ENCODE results near the gene ANTKMT.
"Not testable (repeated sequence)": the region's sequence is repeated elsewhere in the genome, so short reads cannot be mapped to it uniquely, and the experiment has no call there.

ANTKMT gene

GRCh38 chr16:700684-701584 lies 20.0 kb upstream of the ANTKMT start:
- peak; percentile 39 for DNase-seq

GRCh38 chr16:702341-702740 lies 18.6 kb upstream of the ANTKMT start:
- DNase-seq: no peak

GRCh38 chr16:703406-703805 lies 17.5 kb upstream of the ANTKMT start:
- DNase-seq: no peak

- no peak for DNase-seq
Observed at GRCh38 chr16:704047-704446, 16.9 kb upstream of the ANTKMT start.

GRCh38 chr16:704552-705380 lies 16.2 kb upstream of the ANTKMT start:
- peak; percentile 46 for DNase-seq

- DNase-seq: no peak
Observed at GRCh38 chr16:705431-706188, 15.3 kb upstream of the ANTKMT start, which contains the start of gene FBXL16. Gene FBXL16, minus strand, starts transcription at chr16:705801. Its CDS starts 8,396 bp downstream, at chr16:697405.

GRCh38 chr16:706189-707061 lies 14.5 kb upstream of the ANTKMT start:
- DNase-seq: peak; percentile 80

GRCh38 chr16:707062-707538 lies 13.8 kb upstream of the ANTKMT start:
- no peak for DNase-seq

- no peak for DNase-seq
Observed at GRCh38 chr16:708019-708418, 12.9 kb upstream of the ANTKMT start.

- DNase-seq: no peak
Observed at GRCh38 chr16:708959-709358, 12.0 kb upstream of the ANTKMT start.

- peak; percentile 96 for DNase-seq
Observed at GRCh38 chr16:709566-710499, 11.1 kb upstream of the ANTKMT start.

- no peak for DNase-seq
Observed at GRCh38 chr16:710500-711075, 10.4 kb upstream of the ANTKMT start.

- DNase-seq: no peak
Observed at GRCh38 chr16:711084-711483, 9.9 kb upstream of the ANTKMT start.

- peak; percentile 89 for DNase-seq
Observed at GRCh38 chr16:711548-712320, 9.2 kb upstream of the ANTKMT start.

GRCh38 chr16:712740-713250 lies 8.2 kb upstream of the ANTKMT start:
- not testable (repeated sequence) for DNase-seq

- DNase-seq: no peak
Observed at GRCh38 chr16:714079-714478, 6.9 kb upstream of the ANTKMT start.

GRCh38 chr16:714558-715476 lies 6.1 kb upstream of the ANTKMT start, which contains the start of gene METRN:
Gene METRN, plus strand, starts transcription at chr16:715118. Its CDS starts 172 bp downstream, at chr16:715290.
- peak; percentile 86 for DNase-seq

All from retina (tissue), 1 donor.